Vagina (tissue), 2 donors: Measurements from ENCODE around the gene BTG2.

Experiments
- POLR2A ChIP-seq, 2 donors: fragments of 450-650 bp; IDR thresholded peaks; one replicate each; pipeline ENCODE4 v1.6.1; 2017; ENCODE audit warnings: antibody characterized with exemption in 2 of 2, mild to moderate bottlenecking in 2 of 2, moderate library complexity in 2 of 2
- TF ChIP-seq, protein P1 (sequence below), 3 experiments: fragments of 450-650 bp in 2 of 3; fragments of 200-600 bp in 1 of 3; sonication (generic) in 1 of 3; IDR thresholded peaks; one replicate each; pipeline ENCODE4 v1.5.1; 2017 to 2019; ENCODE audit warnings: antibody characterized with exemption in 3 of 3, mild to moderate bottlenecking in 2 of 3, moderate library complexity in 2 of 3

DNA sequence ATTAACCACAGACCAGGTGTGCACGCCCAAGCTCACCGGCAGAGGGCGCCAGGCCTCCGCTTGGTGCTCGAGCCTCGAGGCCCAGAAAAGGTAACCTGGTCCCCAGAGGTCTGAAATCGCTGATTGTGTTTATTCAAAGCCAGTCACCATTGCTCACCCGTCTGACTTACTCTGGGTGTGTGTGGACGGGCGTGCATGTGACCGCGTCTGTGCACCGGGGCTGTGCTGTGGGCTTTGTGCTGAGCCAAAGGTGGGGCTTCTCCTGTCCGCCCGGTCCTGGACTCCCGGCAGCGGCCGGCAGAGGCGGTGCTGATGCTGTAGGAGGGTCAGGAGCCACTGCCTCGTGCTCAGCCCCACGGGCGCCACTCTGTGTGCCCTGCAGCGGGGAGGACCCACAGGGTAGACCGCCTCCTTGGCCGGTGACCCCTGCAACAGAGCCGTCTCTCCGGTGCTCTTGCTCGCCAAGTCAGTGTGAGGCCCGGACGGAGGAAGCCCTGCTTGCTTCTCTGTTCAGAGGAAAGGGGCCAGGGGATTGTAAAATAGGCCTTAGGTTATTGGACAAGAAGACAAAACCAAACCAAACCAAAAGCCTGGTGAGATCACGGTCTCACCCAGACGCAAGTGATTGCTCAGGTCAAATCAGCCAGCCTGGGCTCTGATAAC lies 32.0 kb upstream of the BTG2 start:
- TF ChIP-seq, protein P1, sequence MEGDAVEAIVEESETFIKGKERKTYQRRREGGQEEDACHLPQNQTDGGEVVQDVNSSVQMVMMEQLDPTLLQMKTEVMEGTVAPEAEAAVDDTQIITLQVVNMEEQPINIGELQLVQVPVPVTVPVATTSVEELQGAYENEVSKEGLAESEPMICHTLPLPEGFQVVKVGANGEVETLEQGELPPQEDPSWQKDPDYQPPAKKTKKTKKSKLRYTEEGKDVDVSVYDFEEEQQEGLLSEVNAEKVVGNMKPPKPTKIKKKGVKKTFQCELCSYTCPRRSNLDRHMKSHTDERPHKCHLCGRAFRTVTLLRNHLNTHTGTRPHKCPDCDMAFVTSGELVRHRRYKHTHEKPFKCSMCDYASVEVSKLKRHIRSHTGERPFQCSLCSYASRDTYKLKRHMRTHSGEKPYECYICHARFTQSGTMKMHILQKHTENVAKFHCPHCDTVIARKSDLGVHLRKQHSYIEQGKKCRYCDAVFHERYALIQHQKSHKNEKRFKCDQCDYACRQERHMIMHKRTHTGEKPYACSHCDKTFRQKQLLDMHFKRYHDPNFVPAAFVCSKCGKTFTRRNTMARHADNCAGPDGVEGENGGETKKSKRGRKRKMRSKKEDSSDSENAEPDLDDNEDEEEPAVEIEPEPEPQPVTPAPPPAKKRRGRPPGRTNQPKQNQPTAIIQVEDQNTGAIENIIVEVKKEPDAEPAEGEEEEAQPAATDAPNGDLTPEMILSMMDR (IDR thresholded peaks at IDR 0.05) = peak; percentile 88 to 99 (median 99)
- no peak for TF ChIP-seq POLR2A (IDR thresholded peaks at IDR 0.05)
